GM19372 (cell line): ENCODE measurements around the gene GNB5.
"Not testable (repeated sequence)": the region's sequence is repeated elsewhere in the genome, so short reads cannot be mapped to it uniquely, and the experiment has no call there.

Source experiments
- ATAC-seq: cut with Tn5 transposase; IDR thresholded peaks from one replicate; pipeline ENCODE4 v1.9.1; 2021; ENCODE audit warnings: mild to moderate bottlenecking, low read depth, moderate library complexity; ENCODE audit not compliant: unreplicated experiment

Gene GNB5

DNA sequence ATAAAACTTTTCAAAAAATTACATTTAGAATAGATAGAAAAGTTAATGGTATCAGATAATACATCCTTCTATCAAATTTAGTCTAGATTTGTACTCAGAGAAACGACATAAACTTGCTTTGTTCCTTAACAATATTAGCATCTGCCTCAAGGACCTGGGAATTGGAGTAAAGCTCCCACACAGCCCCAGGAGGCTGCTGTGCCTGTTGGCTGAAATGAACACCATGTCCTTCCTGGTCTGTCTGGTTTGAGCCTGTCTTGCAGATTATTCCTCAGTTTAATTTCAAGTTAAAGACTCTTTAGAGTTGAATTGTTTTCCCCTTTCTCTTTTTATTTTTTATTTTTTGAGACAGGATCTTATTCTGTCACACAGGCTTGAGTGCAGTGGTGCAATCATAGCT is 19.4 kb downstream of the GNB5 start:
- no peak for ATAC-seq

DNA sequence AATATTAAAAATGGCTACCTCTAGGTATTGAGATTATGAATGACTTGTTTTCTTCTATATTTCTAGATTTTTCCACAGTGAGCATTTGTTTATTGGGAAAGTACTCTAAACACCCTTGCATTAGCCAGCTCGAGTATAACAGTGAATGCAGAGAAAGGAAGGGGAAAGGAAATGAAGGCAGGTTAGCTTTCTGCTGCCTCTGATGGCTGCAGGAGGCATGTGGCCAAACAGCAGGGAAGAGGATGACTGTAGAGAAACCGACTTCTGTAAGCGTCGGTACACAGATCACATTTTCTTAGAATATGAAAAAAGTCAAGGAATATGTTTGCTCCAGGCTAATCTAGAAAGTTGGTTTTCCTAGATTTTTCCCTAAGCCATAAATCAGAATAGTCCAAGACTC is 19.8 kb downstream of the GNB5 start:
- ATAC-seq, result no peak

DNA sequence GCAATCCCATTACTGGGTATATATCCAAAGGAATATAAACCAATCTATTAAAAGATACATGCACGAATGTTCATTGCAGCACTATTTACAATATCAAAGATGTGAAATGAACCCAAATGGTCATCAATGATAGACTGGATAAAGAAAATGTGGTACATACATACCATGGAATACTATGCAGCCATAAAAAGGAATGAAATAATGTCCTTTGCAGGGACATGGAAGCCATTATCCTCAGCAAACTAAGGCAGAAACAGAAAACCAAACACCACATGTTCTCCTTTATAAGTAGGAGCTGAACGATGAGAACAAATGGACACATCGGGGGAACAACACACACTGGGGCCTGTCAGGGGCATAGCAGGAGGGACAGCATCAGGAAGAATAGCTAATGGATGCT is 21.0 kb downstream of the GNB5 start:
- ATAC-seq, result not testable (repeated sequence)

DNA sequence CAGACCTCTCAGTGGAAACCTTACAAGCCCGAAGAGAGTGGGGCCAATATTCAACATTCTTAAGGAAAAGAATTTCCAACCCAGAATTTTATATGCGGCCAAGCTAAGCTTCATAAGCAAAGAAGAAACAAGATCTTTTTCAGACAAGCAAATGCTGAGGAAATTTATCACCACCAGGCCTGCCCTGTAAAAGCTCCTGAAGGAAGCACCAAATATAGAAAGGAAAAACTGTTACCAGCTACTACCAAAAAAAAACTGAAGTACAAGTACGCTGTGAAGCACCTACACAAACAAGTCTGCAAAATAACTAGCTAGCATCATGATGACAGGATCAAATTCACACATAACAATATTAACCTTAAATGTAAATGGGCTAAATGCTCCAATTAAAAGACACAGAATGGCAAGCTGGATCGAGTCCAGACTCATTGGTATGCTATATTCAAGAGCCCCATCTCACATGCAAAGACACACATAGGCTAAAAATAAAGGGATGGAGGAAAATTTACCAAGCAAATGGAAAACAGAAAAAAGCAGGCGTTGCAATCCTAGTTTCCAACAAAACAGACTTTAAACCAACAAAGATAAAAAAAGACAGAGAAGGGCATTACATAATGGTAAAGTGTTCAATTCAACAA is 25.6 kb downstream of the GNB5 start:
- ATAC-seq, result not testable (repeated sequence)

DNA sequence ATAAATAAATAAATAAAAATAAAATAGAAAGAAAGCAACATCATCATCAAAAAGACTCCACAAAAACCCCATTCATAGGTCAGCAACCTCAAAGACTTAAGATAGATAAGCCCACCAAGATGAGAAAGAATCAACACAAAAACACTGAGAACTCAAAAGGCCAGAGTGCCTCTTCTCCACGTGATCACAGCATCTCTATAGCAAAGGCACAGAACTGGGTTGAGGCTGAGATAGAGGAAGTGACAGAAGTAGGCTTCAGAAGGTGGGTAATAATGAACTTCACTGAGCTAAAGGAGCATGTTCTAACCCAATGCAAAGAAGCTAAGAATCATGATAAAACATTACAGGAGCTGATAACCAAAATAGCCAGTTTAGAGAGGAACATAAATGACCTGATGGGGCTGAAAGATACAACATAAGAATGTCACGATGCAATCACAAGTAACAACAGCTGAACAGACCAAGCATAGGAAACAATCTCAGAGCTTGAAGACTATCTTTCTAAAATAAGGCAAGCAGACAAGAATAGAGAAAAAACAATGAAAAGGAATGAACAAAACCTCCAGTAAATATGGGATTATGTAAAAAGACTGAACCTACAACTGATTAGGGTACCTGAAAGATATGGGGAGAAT is 26.4 kb downstream of the GNB5 start:
- ATAC-seq, result no peak

DNA sequence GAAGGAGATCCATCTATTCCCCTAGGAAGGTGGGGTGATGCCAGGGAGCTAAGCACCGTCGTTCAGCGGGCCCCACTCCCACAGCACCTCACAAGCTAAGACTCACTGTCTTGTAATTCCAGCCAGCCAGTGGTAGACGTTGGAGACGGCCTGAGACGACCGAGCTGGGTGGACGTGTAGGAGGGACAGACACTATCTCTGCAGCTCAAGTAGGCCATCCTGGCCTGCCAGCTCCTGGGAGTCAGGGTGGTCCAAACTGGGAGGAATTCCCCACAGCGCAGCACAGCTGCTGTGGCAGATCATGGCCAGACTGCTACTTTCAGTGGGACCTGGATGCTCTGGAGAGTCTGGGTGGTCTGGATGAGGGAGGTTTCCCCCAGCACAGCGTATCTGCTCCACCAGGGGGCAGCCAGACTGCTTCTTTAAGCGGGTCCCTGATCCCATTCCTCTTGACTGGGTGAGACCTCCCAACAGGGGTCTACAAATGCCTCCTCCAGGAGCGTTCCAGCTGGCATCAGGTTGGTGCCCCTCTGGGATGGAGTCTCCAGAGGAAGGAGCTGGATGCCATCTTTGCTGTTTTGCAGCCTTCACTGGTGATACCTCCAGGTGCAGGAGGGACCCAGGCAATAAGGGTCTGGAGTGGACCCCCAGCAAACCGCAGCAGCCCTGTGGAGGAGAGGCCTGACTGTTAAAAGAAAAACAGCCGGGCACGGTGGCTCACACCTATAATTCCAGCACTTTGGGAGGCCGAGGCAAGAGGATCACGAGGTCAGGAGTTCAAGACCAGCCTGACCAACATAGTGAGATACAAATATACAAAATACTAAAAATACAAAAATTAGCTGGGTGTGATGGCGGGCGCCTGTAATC is 27.6 kb downstream of the GNB5 start:
- ATAC-seq, result no peak

DNA sequence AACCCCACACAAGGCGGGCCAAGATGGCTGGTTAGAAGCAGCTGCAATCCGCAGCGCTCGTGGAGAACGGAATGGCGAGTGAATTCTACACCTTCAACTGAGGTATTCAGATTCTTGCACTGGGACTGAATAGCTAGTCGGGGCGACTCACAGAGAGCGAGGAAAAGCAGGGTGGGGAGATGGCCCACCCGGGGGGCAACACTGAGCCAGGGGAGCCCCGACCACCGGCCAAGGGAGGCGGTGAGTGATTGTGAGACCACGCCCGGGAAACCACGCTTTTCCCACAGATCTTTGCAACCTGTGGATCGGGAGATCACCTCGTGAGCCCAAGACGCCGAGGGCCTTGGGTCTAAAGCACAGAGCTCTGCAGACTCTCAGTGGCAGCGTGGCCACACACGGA is 28.3 kb downstream of the GNB5 start:
- ATAC-seq, result no peak

DNA sequence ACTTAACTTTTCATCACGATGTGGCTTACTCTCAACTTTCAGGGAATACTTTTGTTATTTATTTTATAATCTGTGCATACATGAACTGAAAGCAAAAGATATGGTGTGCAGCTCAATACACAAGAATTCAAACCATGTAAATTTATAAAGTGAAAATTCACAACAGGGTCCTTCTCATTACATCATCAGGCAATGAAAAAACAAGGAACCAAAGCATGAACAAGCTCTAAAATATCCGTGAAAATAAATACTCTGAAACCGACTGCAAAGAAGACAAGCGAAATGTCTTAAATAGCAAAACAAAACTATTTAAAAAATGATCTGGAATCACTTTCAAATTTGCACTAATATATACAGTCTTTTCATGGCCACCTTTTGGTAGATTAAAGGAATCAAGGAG is 28.9 kb downstream of the GNB5 start:
- no peak for ATAC-seq

DNA sequence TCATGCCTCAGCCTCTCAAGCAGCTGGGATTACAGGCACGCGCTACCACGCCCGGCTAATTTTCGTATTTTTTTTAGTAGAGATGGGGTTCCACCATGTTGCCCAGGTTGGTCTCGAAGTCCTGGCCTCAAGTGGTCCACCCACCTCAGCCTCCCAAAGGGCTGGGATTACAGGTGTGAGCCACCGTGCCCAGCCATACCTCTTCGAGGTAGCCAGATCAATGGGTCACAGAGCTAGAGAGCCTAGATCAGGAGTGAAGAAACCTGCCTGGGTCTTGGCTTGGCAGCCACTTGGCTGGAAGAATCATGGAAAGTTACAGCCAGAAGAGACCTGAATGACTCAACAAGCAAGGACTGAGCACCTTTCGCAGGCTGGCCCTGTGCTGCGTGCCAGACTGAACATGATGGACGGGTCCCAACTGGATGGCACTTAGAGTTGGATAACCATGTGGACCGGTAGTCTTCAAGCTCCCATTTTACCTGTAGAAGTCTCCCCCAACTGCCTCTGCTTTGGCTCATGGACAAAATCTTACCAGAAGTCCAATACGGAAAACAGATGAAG is 29.7 kb downstream of the GNB5 start:
- no peak for ATAC-seq

DNA sequence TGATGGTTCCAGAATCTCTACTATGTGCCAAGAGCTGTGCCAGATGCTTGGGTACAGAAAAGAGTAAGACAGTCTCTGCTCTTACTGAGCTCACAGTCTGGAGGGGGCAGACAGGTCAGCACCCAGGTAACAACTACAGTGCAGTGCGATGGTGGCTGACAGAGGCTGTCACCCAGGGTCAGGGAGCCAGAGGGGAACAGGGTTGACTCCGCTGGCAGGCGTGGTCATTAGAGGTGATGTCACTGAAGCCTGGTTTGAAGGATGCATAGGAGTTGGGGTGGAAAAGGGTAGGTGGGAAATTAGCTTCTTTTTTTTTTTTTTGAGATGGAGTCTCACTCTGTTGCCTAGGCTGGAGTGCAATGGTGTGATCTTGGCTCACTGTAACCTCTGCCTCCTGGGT is 31.5 kb downstream of the GNB5 start:
- ATAC-seq, result no peak

DNA sequence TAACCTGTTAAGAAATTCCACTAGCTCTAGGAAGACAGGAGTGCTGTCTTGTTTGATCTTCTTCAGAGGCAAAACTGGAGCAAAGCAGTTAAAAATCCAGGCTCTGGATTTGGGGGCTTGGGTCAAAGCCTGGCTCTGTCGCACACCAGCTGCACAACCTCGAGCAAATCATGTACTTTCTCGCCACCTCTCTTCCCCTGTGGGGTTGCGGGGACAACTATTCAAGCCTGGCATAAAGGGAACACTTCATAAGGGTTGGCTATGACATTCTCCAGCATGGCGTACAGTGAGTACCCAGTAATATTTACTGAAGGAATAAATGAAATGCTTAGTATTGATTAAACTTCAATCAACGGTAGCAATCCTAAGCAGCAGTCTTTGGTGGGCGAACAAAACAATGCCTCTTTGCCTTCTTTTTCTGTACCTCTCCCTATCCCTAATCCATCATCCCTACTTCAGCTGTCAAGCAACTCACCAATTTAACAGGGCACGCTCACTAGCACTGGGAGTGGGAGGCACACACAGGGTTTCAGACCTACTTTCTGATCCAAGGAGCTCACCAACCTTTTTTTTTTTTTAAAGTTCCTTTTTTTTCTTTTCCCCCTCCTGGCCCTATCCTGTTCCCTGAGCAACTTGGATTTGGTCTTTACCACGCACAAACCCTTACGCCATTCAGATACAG is 33.0 kb downstream of the GNB5 start:
- ATAC-seq, result no peak

DNA sequence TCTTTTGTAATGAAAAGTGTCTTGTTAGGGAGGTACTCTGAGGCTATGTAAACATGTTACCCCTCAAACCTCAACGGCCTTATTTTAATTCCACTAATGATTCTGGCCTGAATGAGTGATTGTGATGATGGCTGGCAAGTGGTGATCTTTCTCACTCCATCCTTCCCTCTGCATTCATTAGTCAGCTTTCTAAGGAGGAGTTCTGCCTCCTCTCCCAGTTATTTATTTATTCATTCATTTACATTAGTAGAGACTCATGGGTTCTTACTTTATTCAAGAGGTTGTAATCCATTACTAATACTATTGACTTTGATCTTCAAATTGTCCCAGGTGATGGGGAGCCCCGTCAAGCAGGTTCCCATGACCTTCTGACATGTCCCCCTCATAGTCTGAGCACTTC is 35.3 kb downstream of the GNB5 start:
- ATAC-seq, result no peak

DNA sequence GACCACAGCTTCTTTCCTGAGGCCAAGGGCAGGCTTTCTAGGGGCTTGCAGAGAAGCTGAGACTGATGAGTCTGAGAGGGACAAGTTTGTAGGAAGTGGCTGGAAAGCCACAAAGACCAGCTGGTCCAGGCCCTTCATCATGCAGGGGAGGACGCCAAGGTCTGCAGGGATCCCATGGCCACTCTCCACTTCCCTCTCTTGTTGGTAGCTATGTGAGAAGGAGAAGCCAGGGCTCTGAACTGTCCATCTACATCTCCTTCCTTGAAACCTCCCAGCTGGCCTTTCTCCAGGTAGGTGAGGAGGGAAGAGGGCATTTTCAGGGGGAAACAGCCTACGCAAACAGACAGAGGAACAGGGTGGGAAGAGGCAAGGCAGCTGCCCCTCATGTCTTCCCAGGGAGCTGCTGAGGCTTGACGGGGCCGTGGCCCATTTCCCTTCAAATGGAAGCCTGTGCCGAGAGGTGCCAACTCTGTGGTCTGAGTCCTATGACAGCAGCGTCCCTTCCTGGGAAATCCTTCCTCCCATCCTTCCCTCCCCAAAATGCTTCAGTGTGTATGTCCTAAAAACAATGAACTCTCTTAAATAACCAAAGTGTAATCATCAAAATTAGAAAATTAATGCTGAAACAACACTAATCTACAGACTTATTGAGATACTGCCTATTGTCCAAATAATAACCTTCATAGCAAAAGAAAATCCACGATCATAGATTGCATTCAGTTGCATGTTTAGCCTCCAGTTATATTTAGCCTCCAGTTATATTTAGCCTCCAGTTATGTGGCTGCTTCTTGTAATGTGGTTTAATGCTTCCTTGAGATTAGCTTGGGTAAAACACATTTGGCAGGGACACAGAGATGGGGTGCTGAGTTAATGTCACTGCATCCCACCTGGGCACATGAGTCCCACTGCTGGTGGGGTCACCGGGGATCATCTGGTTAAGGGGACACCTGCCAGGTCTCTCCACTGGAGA is 36.0 kb downstream of the GNB5 start:
- ATAC-seq, result no peak

DNA sequence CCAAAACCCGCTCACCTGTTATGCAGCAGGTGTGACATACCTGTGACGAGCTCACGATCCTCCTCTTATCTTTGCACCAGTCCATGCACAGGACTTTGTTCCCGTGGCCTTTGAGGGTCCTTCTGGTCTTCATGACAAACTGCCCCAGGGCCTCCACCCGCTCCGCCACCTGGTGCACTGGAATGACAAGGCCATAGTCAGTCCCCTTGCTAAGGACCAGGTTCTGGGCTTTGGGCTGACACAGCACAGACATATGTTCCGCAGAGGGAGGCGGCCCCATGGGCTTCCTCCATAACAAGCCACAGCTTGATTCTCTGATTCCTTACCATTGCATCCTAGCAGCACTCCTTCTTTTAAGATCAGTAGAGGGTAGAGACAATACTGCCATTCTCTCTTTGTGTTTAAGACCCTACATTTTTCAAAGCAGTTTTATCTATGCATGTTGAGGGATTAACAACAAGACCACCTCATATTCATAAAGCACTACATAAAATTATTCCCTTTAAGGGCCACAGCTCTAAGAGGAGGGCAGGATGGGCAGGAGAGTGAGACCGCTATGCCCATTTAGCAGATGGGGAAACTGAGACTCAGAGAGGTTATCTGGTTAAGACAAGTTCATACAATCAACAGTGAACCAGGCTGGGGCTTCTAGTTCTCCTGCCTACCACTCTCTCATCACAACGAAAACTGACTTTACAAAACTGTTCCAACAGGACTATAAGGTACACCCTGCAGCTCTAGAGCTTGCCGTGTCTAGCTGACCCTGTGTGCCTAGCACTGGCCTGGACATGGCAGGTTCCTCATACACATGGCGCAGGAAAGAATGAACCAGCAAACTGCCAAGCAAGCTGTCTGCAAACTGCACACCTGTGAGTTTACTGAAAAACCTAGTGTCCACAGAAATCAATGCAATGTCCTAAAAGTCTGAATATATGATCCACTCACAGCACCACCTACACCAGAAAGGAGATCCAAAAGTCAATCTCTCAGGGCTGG is 37.0 kb downstream of the GNB5 start:
- no peak for ATAC-seq

DNA sequence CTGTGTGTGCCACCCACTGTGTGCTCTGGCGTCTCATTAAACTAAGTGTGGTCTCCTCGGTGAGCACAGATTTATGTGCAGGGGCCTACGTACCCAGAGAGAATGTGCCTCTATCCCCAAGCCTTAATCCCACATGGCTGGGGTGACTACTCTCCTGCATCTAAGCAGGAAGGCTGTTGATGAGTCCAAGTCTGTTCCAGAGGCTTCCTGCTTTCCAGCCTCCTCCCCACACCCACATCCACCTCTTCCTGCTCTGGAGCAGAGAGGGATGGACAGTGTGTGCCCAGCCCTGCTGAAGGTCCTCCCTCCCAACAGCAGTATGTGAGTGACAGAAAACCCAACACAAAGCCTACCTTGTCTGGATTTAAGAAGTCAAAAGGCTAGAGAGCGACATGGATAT is 39.8 kb downstream of the GNB5 start:
- ATAC-seq, result no peak

DNA sequence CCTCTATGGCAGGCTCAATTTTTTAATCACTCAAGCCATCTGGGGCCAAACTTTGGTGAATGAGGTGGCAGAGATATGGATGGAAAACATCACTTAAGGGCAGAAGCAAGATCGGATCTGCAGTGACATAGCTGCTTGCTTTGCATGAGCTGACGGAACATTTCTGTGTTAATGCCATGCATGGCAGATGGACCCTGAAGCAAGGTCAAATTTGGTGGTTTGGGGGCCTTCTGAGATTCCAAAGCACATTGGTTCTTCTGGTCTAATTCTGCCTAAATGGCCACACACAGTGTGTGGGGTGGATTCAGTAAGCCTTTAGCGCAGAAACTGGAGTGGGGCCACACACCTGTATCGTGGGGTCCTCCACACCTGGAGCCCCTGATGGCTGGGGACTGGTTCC is 40.3 kb downstream of the GNB5 start:
- ATAC-seq, result no peak

DNA sequence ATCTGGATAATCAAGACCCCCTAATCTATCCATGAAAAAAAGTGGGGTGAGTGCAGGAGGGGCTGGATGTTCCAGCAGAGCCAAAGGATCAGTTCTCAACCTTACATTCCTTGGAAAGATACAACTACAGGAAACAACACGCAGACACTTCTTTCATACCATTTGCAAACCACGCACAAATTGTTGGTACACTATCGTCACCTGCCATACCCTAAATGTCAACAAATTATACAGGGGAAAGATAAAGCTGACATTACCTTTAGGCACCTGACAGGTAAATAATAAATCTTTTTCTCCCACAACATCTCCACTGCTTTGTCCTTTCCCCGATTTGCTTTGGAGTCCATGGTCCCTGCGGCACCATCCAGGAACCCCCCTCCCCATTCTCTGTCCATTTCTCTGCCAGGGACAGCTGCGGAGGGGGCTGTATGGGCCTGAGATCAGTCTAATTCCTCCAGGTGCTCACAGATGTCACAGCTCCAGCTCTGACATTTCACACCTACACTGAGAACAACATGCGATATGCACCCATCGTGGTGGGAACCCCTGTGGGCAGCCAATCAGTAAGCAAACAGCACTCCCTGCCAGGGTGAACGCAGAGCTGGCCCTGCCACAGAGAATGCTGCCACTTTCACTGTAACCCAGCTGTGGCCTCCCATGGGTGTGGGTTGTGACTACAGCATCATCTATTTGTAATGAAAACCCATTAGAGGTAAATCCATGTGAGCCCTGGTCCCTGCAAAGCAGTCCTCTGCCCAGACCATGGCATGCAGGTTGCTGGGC is 41.0 kb downstream of the GNB5 start:
- no peak for ATAC-seq

DNA sequence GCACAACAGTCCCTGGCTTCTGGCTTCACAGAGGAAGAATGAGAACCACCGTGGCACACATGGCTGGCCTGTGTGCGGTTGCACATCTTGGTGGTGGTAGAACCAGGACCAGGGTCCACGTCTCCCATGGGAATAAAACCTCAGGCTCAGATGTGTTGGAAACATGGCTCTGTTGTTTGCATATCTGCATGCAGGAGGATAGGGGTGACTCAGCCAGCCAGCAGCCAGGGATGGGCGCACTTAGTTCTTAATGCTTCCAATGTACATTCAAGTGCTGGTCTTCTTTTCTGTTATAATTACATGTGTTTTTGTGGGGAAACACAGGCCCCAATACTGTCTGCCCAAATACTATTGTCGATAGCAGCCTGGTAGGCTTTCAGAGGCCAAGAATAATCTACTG is 42.8 kb downstream of the GNB5 start:
- ATAC-seq, result no peak
